Pulmonary artery endothelial cell (primary cell): ENCODE measurements around the gene FHOD3. TPM values are rescaled to one million over a fixed set of nuclear protein-coding genes. Genes with fewer than 3 reads are reported as not detected.
"Not testable (repeated sequence)": the region's sequence is repeated elsewhere in the genome, so short reads cannot be mapped to it uniquely, and the experiment has no call there.

ENCODE experiments used
- DNase-seq: peaks from one replicate; pipeline ENCODE4 v3.0.0-alpha.2; 2011; ENCODE audit warnings: low read depth, low spot score
- total RNA-seq: library from RNA; depleted of rRNA; stranded (reverse); fragments of >200 nt; gene quantifications from 2 replicates; pipeline ENCODE4 v1.2.3, GENCODE V29; 2014

Gene FHOD3
- total RNA-seq, 1 donor from 2014 or later: 0.07 TPM

DNA sequence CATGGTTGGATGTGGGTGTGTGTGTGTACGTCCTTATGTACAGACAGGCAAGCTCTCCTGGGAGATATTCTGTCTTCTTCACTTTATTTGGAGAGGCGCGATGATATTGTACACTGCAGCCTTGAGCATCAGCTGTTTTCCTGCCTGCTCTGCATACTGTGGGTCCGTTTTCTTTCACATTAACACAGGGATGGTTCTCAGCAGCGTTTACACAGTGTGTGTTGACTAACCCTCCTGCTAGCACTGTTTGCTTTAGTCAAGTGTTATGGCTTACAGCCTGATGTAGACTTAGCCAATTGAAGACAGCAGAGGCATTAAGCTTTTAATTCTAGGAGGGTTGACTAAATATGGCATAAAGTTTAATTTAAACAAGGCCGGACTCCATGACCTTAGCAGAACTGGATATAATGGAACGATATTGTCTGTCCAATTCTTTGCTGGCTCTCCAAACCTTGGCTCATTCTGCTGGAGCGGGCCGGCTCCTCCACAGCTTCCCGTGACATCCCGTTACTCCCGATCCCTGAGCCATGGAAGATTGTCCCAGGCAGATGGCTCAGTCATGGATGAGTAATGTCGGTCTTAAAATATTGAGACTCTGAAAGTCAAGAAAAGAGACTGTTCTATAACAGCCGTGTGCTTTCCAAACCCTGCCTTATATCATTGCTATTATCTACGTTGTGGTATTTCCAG, 396.6 kb downstream of the FHOD3 start:
- no peak for DNase-seq

DNA sequence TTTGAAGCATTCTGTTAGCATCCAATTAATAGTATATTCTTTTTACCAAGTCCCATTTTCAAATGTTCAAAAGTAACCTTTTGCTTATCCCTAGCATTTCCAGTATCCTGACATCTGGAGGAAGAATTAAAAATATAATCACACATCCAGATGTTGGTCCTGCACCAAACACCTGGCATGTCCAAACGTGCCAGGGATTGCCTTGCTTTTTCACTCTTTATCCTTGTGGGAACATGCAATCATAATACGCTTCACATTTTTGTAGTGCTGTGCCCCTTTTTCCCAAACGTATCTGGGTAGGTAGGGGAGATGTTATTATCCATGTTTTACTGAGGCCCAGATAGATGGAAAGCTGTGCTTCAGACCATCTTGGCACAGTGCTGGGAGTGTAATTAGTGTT, 398.3 kb downstream of the FHOD3 start:
- DNase-seq: no peak

DNA sequence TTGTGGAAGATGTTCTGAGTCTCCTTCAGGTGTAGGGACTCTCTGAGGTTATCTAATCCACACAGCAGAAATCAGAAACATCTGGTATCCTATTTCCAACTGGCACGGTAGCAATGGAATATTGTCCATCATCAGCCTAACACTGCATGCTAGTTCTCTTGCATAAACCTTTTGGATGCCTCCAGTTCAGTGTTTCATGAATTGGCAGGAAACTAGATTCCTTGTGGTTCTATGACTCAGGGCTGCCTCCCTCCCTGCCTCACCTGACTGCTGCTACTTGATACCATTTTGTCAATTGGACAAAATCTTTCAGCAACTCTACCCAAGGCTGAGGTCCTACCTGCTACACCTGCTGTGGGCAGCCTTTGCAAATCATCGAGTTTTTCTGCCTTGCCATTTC, 400.4 kb downstream of the FHOD3 start:
- DNase-seq: no peak

DNA sequence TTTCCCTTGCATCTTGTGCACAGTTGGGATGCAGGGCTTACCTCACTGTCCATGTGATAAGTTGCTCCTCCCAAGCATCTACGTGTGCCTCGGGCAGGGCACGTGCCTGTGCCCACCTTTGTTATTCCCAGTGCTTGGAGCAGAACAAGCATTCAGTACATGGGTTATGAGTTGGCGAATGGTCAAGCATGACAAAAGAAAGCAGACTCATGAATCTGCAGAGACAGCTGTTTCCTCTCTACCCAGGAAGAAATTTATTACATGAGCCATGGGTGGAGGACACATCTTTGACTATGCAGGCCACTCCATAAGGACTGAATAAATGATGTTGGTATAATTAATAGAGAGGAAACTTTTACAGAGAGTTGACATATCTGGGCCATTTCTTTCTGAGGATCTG, 403.4 kb downstream of the FHOD3 start:
- DNase-seq: no peak

DNA sequence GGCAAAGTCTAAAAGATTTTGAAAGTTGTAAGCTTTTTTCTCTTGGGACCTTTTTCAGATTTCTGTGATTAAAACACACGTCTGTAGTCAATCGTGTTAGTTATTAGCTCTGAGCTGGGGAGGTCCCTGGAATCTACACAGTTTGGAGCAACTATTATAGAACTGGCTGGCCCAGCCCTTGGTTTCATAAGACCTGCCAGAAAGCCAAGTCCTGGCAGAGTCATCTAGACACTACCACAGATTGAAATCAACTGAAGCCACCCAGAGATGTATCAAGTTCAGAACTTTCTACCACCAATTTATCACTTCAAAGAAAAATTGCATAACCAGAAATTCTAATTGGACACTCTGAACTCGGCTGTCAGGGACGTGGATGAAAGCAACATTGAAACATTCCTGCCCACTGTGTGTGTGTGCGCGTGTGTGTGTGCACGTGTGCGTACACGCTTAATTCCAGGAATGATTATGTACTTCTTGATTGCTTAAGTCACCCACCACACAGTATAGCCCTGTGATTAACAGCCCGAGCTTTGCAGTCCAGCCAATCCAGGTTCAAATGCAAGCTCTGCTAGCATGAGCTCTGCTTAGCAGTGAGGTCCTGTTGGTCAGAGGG, 405.0 kb downstream of the FHOD3 start:
- no peak for DNase-seq

DNA sequence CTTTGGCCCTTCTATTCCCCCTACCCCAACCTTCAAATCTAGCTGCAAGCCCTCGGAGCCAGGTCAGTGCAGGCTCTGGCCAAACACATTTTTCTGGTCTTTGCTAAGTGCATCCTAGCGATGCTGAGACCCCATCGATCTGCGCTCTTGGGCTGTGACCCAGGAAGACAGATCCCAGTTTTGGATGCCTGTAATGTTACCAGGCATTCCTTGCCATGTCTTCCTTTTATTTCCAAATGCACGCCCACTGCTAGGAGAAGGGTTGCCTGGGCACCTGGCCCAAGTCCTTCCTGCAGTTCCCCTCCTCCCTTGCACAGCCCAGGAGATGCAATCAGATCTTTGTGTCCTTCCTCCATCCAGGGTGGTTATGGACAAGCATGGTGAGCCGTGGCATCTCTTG, 406.6 kb downstream of the FHOD3 start:
- no peak for DNase-seq

DNA sequence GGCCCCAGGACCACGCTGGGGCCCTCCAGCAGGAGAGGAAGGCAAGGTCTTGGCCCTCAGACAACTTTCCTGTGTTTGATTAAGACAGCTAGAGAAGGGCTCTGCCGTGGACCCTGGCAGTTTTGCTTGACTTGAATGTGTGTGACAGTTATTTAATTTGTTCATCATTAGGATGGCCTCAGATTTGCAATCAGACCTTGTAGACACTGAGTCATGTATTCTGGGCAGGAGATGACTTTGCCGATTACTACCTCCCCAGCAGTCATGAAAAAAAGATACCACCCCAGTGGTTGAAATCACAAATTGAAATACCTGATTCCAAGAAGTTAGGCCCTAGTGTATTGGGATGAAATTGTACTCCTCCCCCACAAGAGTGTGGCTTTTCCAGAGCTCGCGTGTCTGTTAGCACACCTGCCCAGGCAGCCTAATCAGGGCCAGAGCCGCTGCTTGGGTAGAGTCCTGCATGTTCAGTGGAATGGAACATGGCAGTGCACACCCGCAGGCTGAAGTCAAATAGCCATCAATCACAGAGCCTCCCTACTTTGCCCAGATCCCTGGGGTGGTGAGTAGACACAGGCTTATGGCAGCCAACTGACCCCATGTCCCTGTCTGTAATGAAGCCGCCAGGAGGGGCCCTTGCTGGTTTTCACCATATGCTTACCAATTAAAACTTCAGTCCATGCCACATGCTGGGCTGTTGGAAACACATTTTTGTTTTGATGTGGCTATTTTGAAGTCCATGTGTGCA, 408.8 kb downstream of the FHOD3 start:
- DNase-seq: no peak

DNA sequence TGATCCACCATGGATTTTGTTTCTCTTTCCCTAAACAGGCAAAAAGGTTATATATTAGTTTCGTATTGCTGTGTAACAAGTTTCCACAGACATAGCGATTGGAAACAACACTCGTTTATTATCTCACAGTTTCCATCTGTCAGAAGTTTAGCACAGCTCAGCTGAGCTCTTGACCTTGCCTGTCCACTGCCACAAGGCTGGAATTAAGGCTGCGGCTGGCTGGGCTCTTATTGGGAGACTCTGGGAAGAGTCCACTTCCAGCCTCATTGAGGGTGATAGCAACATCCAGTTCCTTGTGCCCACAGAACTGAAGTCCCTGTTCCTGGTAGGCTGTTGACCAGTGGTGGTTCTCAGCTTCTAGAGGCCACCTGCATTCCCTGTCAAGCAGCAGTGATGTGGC, 410.9 kb downstream of the FHOD3 start:
- no peak for DNase-seq

DNA sequence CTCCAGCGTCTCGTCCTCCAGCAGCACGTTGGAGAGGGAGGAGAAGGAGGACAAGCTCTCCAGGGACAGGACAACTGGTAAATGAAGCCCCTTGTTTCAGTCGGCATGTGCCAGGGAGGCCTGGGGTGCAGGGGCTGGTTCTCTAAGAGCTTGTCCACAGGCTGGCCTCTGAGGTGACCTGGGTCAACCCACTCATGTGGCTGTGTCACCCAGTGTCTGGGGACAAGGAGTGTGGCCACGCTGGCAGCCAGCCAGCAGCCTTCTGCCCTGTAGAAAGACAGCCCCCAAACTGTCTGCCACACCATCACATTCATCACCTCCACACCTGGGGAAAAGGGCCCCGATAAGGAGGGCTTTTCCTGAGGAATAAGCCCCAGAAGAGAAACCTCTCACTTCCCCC, 411.8 kb downstream of the FHOD3 start:
- DNase-seq: no peak

DNA sequence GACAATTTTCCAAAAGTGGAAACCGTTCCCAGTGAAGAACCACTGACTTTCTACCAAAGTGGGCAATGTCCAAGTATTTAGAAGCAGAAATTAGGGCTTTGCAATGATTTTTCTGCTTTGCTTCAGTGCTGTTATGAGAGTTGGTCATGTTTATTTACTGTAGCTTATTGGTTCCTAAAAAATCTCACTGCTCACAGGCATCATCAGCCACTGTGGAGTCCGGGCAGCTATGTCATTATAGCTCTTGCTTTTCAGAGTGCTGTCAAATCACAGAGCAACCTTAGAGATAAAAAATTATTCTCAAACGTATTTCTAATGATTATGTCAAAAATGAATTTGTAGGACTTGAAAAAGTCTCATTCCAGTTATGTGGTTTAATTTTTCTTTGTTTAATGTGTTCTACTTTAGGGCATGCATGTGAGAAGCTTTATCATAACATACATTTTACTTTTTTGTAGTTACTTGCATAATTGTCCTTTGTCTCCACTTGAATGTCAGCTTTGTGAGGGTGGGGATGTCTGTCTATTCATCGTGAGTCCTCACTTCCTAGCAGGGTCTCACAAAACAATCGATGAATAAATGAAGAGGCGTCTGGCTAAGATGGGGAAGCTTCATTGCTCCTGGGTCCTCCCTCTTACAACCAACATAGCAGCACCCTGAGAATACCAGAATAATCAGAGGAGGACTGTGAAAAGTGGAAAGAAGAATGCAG, 413.7 kb downstream of the FHOD3 start:
- DNase-seq: no peak

DNA sequence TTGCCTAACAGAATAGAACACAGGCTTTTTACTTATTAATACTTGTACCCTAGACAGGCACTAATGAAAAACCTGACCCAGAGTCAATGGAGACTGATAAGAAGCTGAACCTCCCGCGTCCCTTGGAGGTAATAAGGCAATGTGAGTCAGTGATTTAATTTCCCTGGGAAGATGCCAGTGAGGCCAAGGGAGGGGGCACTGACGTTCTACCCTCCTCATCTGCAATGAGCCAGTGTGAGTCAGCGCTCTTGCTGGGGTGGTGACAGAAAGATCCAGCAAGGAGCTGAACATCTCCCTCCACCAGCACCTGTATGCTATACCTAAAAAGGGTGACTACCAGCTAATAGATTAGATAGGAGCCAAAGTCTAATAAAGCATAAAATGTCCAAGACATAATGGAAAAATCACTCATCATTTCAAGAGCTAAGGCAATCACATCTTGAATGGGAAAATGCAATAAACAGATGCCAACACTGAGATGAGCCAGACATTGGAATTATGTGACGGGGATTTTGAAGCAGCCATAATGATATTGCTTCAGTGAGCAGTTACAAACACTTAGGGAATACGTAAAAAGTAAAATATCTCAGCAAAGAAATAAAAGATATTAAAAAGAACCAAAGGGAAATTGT, 414.4 kb downstream of the FHOD3 start:
- no peak for DNase-seq

DNA sequence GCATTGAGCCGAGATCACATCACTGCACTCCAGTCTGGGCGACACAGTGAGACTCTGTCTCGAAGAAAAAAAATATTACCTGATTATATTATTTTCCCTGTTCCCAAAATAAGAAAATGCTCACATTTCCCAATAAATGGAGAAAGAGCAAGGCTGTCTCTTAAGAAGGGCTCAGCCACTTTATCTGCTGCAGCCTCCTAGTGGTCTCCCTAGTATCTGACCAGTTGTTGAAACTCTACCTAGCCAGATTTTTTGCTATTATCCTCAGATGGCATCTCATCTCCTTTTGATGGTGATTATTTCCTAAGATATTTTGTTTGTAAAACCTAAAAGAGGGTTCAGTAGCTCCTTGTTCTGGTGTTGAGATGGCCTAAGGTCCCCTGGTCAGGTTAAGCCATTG, 417.0 kb downstream of the FHOD3 start:
- DNase-seq: no peak

DNA sequence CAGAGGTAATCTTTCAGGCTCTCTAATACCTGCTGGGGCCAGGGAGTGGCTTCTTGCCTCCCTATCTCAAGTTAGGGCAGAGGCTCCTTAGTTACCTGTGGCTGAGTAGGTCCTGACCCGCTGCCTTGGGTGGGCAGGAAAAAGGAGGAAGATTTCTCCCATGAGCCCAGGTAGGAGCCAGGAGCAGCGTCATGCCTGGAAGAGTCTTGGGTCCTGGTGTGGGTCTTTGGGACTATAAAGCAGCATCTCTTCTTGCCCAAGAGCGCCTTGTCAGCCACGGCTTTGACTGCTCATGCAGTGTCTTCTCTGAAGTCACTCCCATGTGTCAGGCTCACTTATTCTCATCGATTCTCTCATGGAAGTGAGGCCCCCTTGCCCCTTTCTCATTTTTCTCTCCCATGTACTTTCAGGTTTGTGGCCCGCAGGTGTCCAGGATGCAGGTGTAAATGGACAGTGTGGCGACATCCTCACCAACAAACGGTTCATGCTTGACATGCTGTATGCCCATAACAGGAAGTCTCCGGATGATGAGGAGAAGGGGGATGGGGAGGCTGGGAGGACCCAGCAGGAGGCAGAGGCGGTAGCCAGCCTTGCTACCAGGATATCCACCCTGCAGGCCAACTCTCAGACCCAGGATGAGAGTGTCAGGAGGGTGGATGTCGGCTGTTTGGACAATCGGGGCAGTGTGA, 420.1 kb downstream of the FHOD3 start:
- no peak for DNase-seq

DNA sequence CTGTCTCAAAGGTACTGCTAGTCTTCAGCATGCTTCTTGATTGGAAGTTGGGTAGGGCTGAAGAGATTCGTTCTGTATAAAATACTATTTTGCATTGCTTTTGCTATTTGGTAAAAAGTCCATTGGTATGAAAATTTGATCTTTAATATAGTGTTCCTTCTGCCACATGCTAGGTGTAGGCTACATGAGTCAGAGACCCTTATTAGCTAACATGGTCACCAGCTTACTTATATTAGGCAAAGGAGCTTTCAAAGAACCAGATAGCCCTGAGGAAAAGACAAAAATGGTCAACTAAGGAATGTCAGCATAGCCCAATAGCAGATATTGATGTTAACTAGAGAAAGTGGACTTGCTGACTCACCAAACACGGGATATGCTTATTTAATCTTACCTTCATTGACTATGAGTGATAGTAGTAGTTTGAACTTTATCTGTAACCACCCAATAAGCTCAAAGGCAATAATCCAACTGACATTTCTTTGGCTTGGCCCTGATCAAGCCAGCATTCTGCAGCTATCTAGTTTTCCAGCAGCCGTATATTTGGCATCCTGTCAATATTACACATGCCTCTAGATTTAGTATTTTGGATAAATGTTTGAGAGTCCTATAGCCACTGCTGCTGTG, 421.3 kb downstream of the FHOD3 start:
- no peak for DNase-seq

DNA sequence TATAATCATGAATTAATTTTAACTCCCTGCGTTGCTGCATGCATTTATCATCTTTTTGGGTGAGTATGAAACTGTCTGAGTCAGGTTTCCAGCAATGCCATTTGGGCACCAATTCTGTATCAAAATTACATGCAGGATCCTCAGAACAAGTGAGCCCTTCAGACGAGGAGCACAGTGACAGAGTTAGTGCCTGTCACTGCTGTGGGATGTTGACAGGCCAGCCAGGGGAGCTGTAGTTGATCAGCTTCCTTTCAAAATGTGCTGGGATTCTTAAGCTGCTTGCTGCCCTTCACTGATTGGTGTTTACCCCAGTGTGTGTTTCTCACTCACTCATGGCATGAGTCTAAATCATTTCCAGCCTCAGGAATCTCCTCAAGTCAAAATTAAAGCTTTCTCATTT, 422.1 kb downstream of the FHOD3 start:
- no peak for DNase-seq

DNA sequence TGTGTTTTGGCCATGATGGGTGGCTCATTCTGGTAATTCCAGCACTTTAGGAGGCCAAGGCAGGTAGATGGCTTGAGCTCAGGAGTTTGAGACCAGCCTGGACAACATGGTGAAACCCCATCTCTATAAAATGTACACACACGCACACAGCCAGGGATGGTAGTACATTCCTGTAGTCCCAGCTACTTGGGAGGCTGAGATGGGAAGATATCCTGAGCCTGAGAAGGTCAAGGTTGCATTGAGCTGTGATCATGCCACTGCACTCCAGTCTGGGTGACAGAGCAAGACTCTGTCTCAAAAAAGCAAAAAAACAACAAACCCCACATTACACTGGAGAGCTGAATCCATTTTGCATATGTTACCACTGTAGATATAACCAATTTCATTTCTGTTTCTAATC, 423.8 kb downstream of the FHOD3 start:
- not testable (repeated sequence) for DNase-seq

DNA sequence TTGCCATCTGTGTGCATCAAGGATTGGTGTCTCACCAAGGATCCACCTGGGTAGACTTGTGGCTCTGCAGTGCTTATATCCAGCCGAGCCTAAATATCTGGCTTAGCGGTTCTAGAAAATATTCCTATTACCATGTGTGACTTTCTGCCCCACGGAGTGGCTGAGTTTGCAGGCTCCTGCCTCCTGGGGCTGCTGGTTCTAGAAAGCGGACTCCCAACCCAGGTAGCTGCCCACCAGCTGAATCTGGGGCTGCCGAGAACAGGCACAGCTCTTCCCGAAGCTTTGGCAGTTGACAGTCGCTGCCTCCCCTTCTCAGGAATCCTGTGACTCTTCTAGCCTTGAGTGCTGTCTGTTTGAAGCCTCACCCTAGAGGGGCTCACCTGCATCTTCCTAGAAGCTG, 426.7 kb downstream of the FHOD3 start:
- no peak for DNase-seq

DNA sequence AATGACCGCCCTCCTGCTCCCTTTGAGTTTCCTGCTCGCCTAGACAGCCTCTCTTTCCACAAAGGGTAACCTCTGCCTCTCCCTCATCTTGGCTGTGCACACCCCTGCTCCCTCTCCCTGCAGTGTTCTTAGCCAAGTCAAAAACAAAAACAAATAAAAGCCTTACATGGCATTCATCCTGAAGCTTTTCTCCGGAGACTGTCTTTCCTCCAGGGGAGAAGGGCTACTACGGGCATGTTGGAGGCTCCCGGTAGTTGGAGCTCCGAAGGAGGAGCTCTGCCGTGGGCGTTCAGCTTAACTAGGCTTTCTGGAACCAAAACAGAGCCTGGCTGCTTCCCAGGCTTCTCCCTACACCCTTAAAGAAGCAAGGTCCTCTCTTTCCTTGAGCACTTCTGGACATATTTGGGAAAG, 427.1 kb downstream of the FHOD3 start:
- no peak for DNase-seq

DNA sequence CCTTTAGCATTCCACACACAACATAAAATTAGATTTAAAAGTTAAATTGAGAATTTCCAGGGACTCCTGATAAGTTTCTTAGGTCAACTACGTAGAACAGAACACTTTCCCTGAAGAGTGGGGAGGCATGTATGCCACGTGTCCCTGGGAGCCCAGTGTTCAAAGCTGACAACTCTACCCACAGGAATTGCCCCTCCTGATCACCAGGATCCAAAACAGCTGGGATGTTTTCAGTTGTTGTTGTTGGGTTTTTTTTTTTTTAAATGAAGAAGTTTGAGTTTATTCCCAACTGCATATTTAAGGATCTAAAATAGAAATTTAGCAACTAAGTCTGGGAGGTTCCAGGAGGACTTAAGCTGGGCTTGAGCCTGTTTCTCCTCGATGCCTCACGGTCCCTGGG, 430.8 kb downstream of the FHOD3 start:
- no peak for DNase-seq

DNA sequence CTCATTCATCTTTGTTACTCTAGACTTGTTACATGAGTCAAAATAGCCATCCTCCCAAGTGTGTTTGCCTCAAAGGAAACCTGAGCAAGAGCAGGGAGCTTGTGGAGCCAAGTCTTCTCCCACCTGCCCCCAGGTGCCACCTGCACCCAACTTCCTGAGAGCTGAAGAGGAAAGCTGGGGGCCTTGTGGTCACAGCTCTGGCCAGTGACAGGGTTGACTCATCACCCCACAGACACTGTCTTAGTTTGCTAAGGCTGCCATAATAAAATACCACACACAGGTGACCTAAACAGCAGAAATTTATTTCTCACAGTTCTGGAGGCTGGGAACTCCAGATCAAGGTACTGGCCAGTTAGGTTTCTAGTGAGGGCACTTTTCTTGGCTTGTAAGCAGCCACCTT, 431.7 kb downstream of the FHOD3 start:
- DNase-seq: no peak

DNA sequence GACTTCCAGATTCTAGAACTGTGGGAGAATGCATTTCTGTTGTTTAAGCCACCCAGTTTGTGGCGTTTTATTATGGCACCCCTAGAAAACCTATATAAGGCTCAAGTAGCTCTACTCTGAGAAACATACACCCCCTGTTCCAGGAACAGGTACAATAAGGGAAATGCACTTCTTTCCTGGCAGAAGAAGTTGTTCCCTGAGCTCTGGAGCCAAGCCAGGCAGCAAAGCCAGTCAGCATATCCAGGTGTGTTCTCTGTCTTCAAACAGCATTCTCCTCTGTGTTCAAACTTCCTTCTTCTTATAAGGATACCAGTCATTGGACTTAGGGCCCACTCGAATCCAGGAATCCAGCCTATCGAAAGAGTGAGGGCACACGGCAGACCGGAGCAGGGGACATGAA, 434.8 kb downstream of the FHOD3 start:
- DNase-seq: no peak
